Activated naive CD4-positive, alpha-beta T cell treated with anti-CD3 and anti-CD28 coated beads, Interleukin-2, amount 10 ng/mL, durations not matched to agents 7 days and 5 days (primary cell): ENCODE measurements around the gene EEF1AKMT3.
"Not testable (repeated sequence)": the region's sequence is repeated elsewhere in the genome, so short reads cannot be mapped to it uniquely, and the experiment has no call there.

Source experiments
- CTCF ChIA-PET: fragments of 350-600 bp; sonication (Branson Sonifier 250); formaldehyde crosslinking; loops from one replicate; lab custom pipeline; 2021; ENCODE audit warnings: antibody characterized with exemption; lab: Charles Lee
- DNase-seq: peaks from one replicate; pipeline ENCODE4 v3.0.0-alpha.2; 2020
- H3K27ac Mint-ChIP-seq: one replicate; pipeline ENCODE4 v1.8.0; 2021; ENCODE audit warnings: mild to moderate bottlenecking, moderate library complexity, mixed read lengths
- H3K27me3 Mint-ChIP-seq: one replicate; pipeline ENCODE4 v1.8.0; 2021; ENCODE audit warnings: mild to moderate bottlenecking, mixed read lengths
- H3K36me3 Mint-ChIP-seq: one replicate; pipeline ENCODE4 v1.8.0; 2021; ENCODE audit warnings: mixed read lengths
- H3K4me1 Mint-ChIP-seq: one replicate; pipeline ENCODE4 v1.8.0; 2021; ENCODE audit warnings: mixed read lengths
- H3K4me3 Mint-ChIP-seq: one replicate; pipeline ENCODE4 v1.8.0; 2021; ENCODE audit warnings: mild to moderate bottlenecking, moderate library complexity, mixed read lengths
- H3K9me3 Mint-ChIP-seq: one replicate; pipeline ENCODE4 v1.8.0; 2021; ENCODE audit warnings: mixed read lengths

EEF1AKMT3 gene

GRCh38 chr12:57809425-57809824, 37.0 kb downstream of the EEF1AKMT3 start:
- Mint-ChIP-seq H3K9me3 (no peaks in the 10 kb centered on the region), H3K27me3 (no peaks in the 10 kb centered on the region), H3K27ac (no peak overlapping the region), H3K36me3 (no peaks in the 10 kb centered on the region), H3K4me3 (no peak overlapping the region), H3K4me1 (no peaks in the 10 kb centered on the region)
- CTCF ChIA-PET, result interaction anchor here (1.5 kb wide), 1 partner anchor 95 kb away, joined by 4 read pairs; no protein-coding TSS in a partner anchor
- DNase-seq, result no peak

- Mint-ChIP-seq H3K27ac (no peak overlapping the region), H3K36me3 (no peaks in the 10 kb centered on the region), H3K27me3 (no peaks in the 10 kb centered on the region), H3K4me3 (no peak overlapping the region), H3K4me1 (no peaks in the 10 kb centered on the region), H3K9me3 (no peaks in the 10 kb centered on the region)
- DNase-seq, result no peak
- CTCF ChIA-PET, result interaction anchor here (1.0 kb wide), 1 partner anchor 94 kb away, joined by 3 read pairs; no protein-coding TSS in a partner anchor
Observed at GRCh38 chr12:57810450-57810849, 38.0 kb downstream of the EEF1AKMT3 start.

- no peaks in the 10 kb centered on the region for H3K36me3 Mint-ChIP-seq
- H3K4me1 Mint-ChIP-seq, result no peaks in the 10 kb centered on the region
- no peak for DNase-seq
- H3K4me3 Mint-ChIP-seq, result no peak overlapping the region
- CTCF ChIA-PET, result interaction anchor here (1.0 to 2.8 kb wide), 2 partner anchors 7 to 94 kb away, joined by 3 to 13 read pairs; no protein-coding TSS in a partner anchor
- H3K9me3 Mint-ChIP-seq, result no peaks in the 10 kb centered on the region
- no peak overlapping the region for H3K27ac Mint-ChIP-seq
- no peaks in the 10 kb centered on the region for H3K27me3 Mint-ChIP-seq
Observed at GRCh38 chr12:57811028-57811755, 38.8 kb downstream of the EEF1AKMT3 start.

- H3K9me3 Mint-ChIP-seq, result no peaks in the 10 kb centered on the region
- DNase-seq, result no peak
- CTCF ChIA-PET, result interaction anchor here (1.1 to 2.8 kb wide), 3 partner anchors 10 to 91 kb away, joined by 4 to 13 read pairs (median 4); no protein-coding TSS in a partner anchor
- no peak overlapping the region for H3K4me3 Mint-ChIP-seq
- H3K27ac Mint-ChIP-seq, result no peak overlapping the region
- no peaks in the 10 kb centered on the region for H3K4me1 Mint-ChIP-seq
- no peaks in the 10 kb centered on the region for H3K27me3 Mint-ChIP-seq
- peaks cover 1% of the 10 kb centered on the region for H3K36me3 Mint-ChIP-seq
Observed at GRCh38 chr12:57813111-57813970, 40.9 kb downstream of the EEF1AKMT3 start.

- no peaks in the 10 kb centered on the region for H3K9me3 Mint-ChIP-seq
- H3K4me3 Mint-ChIP-seq, result no peak overlapping the region
- DNase-seq, result no peak
- H3K27me3 Mint-ChIP-seq, result no peaks in the 10 kb centered on the region
- no peaks in the 10 kb centered on the region for H3K4me1 Mint-ChIP-seq
- peaks cover 9% of the 10 kb centered on the region for H3K36me3 Mint-ChIP-seq
- H3K27ac Mint-ChIP-seq, result no peak overlapping the region
- CTCF ChIA-PET, result interaction anchor here (1.4 to 2.8 kb wide), 2 partner anchors 10 to 12 kb away, joined by 4 to 13 read pairs; no protein-coding TSS in a partner anchor
Observed at GRCh38 chr12:57813971-57814772, 41.8 kb downstream of the EEF1AKMT3 start.

GRCh38 chr12:57815177-57816000, 43.0 kb downstream of the EEF1AKMT3 start:
- H3K27ac Mint-ChIP-seq, result no peak overlapping the region
- no peak overlapping the region for H3K4me3 Mint-ChIP-seq
- CTCF ChIA-PET, result interaction anchor here (0.8 to 1.5 kb wide), 2 partner anchors 13 to 32 kb away, joined by 3 to 6 read pairs; partner anchors contain the start of gene TSFM
- no peaks in the 10 kb centered on the region for H3K27me3 Mint-ChIP-seq
- peaks cover 9% of the 10 kb centered on the region for H3K36me3 Mint-ChIP-seq
- no peak for DNase-seq
- H3K4me1 Mint-ChIP-seq, result no peaks in the 10 kb centered on the region
- H3K9me3 Mint-ChIP-seq, result no peaks in the 10 kb centered on the region

GRCh38 chr12:57816001-57816854, 43.8 kb downstream of the EEF1AKMT3 start:
- no peak overlapping the region for H3K4me3 Mint-ChIP-seq
- CTCF ChIA-PET, result interaction anchor here (0.8 to 1.5 kb wide), 2 partner anchors 33 to 90 kb away, joined by 3 to 6 read pairs; partner anchors contain the start of gene TSFM
- peaks cover 17% of the 10 kb centered on the region for H3K36me3 Mint-ChIP-seq
- no peaks in the 10 kb centered on the region for H3K4me1 Mint-ChIP-seq
- no peaks in the 10 kb centered on the region for H3K9me3 Mint-ChIP-seq
- H3K27ac Mint-ChIP-seq, result peak overlapping the region; percentile 38
- H3K27me3 Mint-ChIP-seq, result no peaks in the 10 kb centered on the region
- DNase-seq, result no peak

- no peaks in the 10 kb centered on the region for H3K4me1 Mint-ChIP-seq
- CTCF ChIA-PET, result interaction anchor here (3.2 kb wide), 1 partner anchor 14 kb away, joined by 12 read pairs; no protein-coding TSS in a partner anchor
- H3K4me3 Mint-ChIP-seq, result no peak overlapping the region
- no peak for DNase-seq
- H3K36me3 Mint-ChIP-seq, result peaks cover 22% of the 10 kb centered on the region
- H3K9me3 Mint-ChIP-seq, result no peaks in the 10 kb centered on the region
- no peak overlapping the region for H3K27ac Mint-ChIP-seq
- H3K27me3 Mint-ChIP-seq, result no peaks in the 10 kb centered on the region
Observed at GRCh38 chr12:57816855-57817151, 44.4 kb downstream of the EEF1AKMT3 start.

- CTCF ChIA-PET, result interaction anchor here (1.6 to 3.2 kb wide), 2 partner anchors 15 kb away, joined by 8 to 12 read pairs; no protein-coding TSS in a partner anchor
- H3K36me3 Mint-ChIP-seq, result peaks cover 26% of the 10 kb centered on the region
- no peak overlapping the region for H3K27ac Mint-ChIP-seq
- DNase-seq, result no peak
- no peak overlapping the region for H3K4me3 Mint-ChIP-seq
- no peaks in the 10 kb centered on the region for H3K27me3 Mint-ChIP-seq
- no peaks in the 10 kb centered on the region for H3K9me3 Mint-ChIP-seq
- H3K4me1 Mint-ChIP-seq, result no peaks in the 10 kb centered on the region
Observed at GRCh38 chr12:57817261-57817989, 45.0 kb downstream of the EEF1AKMT3 start.

GRCh38 chr12:57817990-57818331, 45.5 kb downstream of the EEF1AKMT3 start:
- peaks cover 29% of the 10 kb centered on the region for H3K36me3 Mint-ChIP-seq
- DNase-seq, H3K9me3 Mint-ChIP-seq, H3K4me1 Mint-ChIP-seq, H3K4me3 Mint-ChIP-seq, H3K27me3 Mint-ChIP-seq, H3K27ac Mint-ChIP-seq: not testable (repeated sequence)
- CTCF ChIA-PET, result interaction anchor here (1.3 to 3.2 kb wide), 3 partner anchors 14 to 20 kb away, joined by 3 to 12 read pairs (median 8); no protein-coding TSS in a partner anchor

- H3K9me3 Mint-ChIP-seq, CTCF ChIA-PET, H3K4me3 Mint-ChIP-seq, H3K27ac Mint-ChIP-seq, DNase-seq, H3K4me1 Mint-ChIP-seq, H3K27me3 Mint-ChIP-seq: not testable (repeated sequence)
- H3K36me3 Mint-ChIP-seq, result peaks cover 49% of the 10 kb centered on the region
Observed at GRCh38 chr12:57820119-57820518, 47.7 kb downstream of the EEF1AKMT3 start.

GRCh38 chr12:57821015-57821414, 48.6 kb downstream of the EEF1AKMT3 start:
- DNase-seq, H3K4me1 Mint-ChIP-seq, H3K4me3 Mint-ChIP-seq, H3K27ac Mint-ChIP-seq, H3K9me3 Mint-ChIP-seq, CTCF ChIA-PET, H3K27me3 Mint-ChIP-seq: not testable (repeated sequence)
- peaks cover 56% of the 10 kb centered on the region for H3K36me3 Mint-ChIP-seq
